K562 (cell line): ENCODE measurements around the gene CCDC85B. TPM values are rescaled to one million over a fixed set of nuclear protein-coding genes. Genes with fewer than 3 reads are reported as not detected.

ENCODE experiments used
- CREB1 ChIP-seq, 2 experiments: sonication (generic) in 1 of 2; formaldehyde crosslinking in 1 of 2; IDR thresholded peaks; 2 replicates each; pipeline versions ENCODE4 v1.6.1 to v1.8.0; 2012 to 2022; ENCODE audit warnings: inconsistent platforms in 1 of 2, mild to moderate bottlenecking in 1 of 2, missing genetic modification reagents in 1 of 2, moderate library complexity in 1 of 2
- DIDO1 ChIP-seq: fragments of 450-650 bp; IDR thresholded peaks from 2 replicates; pipeline ENCODE4 v1.6.1; 2016; ENCODE audit warnings: low read depth, missing biosample characterization, missing genetic modification characterization
- ETS2 ChIP-seq: IDR thresholded peaks from 2 replicates; pipeline ENCODE4 v1.6.1; 2016; ENCODE audit warnings: borderline replicate concordance, missing genetic modification characterization, mild to moderate bottlenecking, moderate library complexity, missing compliant biosample characterization; ENCODE audit not compliant: poor library complexity, severe bottlenecking
- FOXJ2 ChIP-seq: fragments of 200-800 bp; sonication (Bioruptor generic); IDR thresholded peaks from 2 replicates; pipeline ENCODE4 v1.6.1; 2016; ENCODE audit warnings: missing genetic modification characterization, missing compliant biosample characterization
- GABPB2 ChIP-seq: fragments of 250-450 bp; sonication (Bioruptor Pico); conservative IDR thresholded peaks from 2 replicates; pipeline ENCODE4 v1.5.1; 2021; ENCODE audit warnings: mild to moderate bottlenecking
- JUN ChIP-seq, 2 experiments: sonication (generic) in 1 of 2; formaldehyde crosslinking in 1 of 2; IDR thresholded peaks; 2 replicates each; pipeline versions ENCODE4 v1.6.1 to v1.8.0; 2012 to 2022; ENCODE audit warnings: borderline replicate concordance in 2 of 2, mild to moderate bottlenecking in 2 of 2, improper control_type of control experiment in 1 of 2, low read depth in 1 of 2, low read length in 1 of 2, missing genetic modification reagents in 1 of 2
- NR2F6 ChIP-seq: fragments of 450-650 bp; formaldehyde crosslinking; IDR thresholded peaks from 2 replicates; pipeline ENCODE4 v1.4.0; 2020; ENCODE audit warnings: mild to moderate bottlenecking
- POU5F1 ChIP-seq: fragments of 150-350 bp; IDR thresholded peaks from 2 replicates; pipeline ENCODE4 v1.6.1; 2014; ENCODE audit warnings: borderline replicate concordance, low read length, low read depth, mild to moderate bottlenecking; ENCODE audit not compliant: partially characterized antibody
- SETDB1 ChIP-seq: IDR thresholded peaks from one replicate; pipeline ENCODE4 v1.6.1; 2012; ENCODE audit warnings: low read length, control low read depth, inconsistent platforms
- SIX5 ChIP-seq, 2 experiments: IDR thresholded peaks; 2 replicates each; pipeline ENCODE4 v1.6.1; 2011; ENCODE audit warnings: low read length in 2 of 2, borderline replicate concordance in 1 of 2, low read depth in 1 of 2, mild to moderate bottlenecking in 1 of 2, moderate library complexity in 1 of 2; ENCODE audit not compliant: insufficient read depth in 1 of 2
- SMAD2 ChIP-seq: fragments of 150-350 bp; IDR thresholded peaks from 2 replicates; pipeline ENCODE4 v1.6.1; 2014; ENCODE audit warnings: low read depth, mild to moderate bottlenecking, low read length
- SRF ChIP-seq, 2 experiments: fragments of 250-450, 450-650 bp in 1 of 2; sonication (Bioruptor Pico) in 1 of 2; sonication (generic) in 1 of 2; formaldehyde crosslinking; IDR thresholded peaks; 2 replicates each; pipeline versions ENCODE4 v1.5.0 to v1.5.1; 2020 to 2022; ENCODE audit warnings: mild to moderate bottlenecking in 1 of 2, missing genetic modification reagents in 1 of 2
- polyA plus RNA-seq, 8 experiments: library from polyadenylated mRNA; depleted of rRNA in 4 of 8; stranded (reverse) in 5 of 8; unstranded in 3 of 8; fragments of >200 nt; fragmentation: Nextera tagmentation in 2 of 8; fragmentation: Illumina TruSeq in 1 of 8; extraction: Ambion mirVana in 2 of 8; extraction: Trizol in 1 of 8; gene quantifications; 2 replicates each; pipeline versions ENCODE4 v1.2.1 to v1.2.3, GENCODE V29; 2011 to 2014; ENCODE audit warnings: inconsistent platforms in 1 of 8, missing spikeins in 1 of 8
- total RNA-seq, 7 experiments: library from RNA; depleted of rRNA in 6 of 7; stranded (reverse); fragments of >200 nt in 6 of 7; fragmentation: Illumina TruSeq in 2 of 7; extraction: Trizol in 2 of 7; gene quantifications; 2 replicates each; pipeline versions ENCODE4 v1.2.1 to v1.2.3, GENCODE V29; 2011 to 2021; ENCODE audit warnings: low replicate concordance in 1 of 7
- TF ChIP-seq, protein P1 (sequence below): fragments of 200-800 bp; sonication (Bioruptor generic); IDR thresholded peaks from 2 replicates; pipeline ENCODE4 v1.6.1; 2016; ENCODE audit warnings: missing genetic modification characterization, missing compliant biosample characterization
- TF ChIP-seq, protein P2 (sequence below): sonication (generic); formaldehyde crosslinking; IDR thresholded peaks from 2 replicates; pipeline ENCODE4 v1.8.1; 2023; ENCODE audit warnings: mild to moderate bottlenecking, missing genetic modification reagents
- TF ChIP-seq, protein P3 (sequence below): sonication (generic); formaldehyde crosslinking; IDR thresholded peaks from 2 replicates; pipeline ENCODE4 v1.8.0; 2022; ENCODE audit warnings: mild to moderate bottlenecking, missing genetic modification reagents

Gene CCDC85B
- total and polyA plus RNA-seq, 9 of the 15 experiments (the other 6 are each of a cell fraction or from before 2014, with no cell fraction given), result 0.14 to 138 (median 6.2) TPM

DNA sequence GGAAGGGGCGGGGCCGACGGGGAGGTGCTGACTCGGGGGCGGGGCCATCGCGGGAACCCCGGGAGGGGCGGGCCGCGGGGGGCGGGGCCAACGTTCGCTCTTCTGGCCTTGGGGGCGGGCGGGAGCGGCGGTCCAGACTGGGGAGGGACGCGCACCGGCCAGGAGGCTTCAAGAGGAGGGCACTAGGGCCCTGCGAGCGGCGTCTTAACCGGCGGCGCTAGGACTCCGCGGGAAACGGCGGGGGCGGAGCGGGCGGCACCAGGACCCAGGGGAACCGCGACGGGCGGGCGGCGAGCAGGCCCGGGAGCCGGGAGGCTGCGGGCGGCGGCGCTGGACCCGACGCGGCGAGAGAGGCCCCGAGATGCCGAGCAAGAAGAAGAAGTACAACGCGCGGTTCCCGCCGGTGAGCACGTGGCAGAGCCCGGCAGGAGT lies 28.7 kb downstream of the CCDC85B start, which contains the start of gene DRAP1 (continued):
- peak; percentile 35 for TF ChIP-seq ETS2 (tag)
- peak; percentile 70; the same call in 1 of the 2 replicates for TF ChIP-seq JUN (IDR thresholded peaks at IDR 0.05; ENCODE audit: borderline replicate concordance, low read depth, low read length)
- TF ChIP-seq JUN (CRISPR knock-in tag; IDR thresholded peaks at IDR 0.05; ENCODE audit: borderline replicate concordance), result 0 out of 2 replicates have a peak, but pooled peaks have one; percentile 7
- TF ChIP-seq, protein P1, sequence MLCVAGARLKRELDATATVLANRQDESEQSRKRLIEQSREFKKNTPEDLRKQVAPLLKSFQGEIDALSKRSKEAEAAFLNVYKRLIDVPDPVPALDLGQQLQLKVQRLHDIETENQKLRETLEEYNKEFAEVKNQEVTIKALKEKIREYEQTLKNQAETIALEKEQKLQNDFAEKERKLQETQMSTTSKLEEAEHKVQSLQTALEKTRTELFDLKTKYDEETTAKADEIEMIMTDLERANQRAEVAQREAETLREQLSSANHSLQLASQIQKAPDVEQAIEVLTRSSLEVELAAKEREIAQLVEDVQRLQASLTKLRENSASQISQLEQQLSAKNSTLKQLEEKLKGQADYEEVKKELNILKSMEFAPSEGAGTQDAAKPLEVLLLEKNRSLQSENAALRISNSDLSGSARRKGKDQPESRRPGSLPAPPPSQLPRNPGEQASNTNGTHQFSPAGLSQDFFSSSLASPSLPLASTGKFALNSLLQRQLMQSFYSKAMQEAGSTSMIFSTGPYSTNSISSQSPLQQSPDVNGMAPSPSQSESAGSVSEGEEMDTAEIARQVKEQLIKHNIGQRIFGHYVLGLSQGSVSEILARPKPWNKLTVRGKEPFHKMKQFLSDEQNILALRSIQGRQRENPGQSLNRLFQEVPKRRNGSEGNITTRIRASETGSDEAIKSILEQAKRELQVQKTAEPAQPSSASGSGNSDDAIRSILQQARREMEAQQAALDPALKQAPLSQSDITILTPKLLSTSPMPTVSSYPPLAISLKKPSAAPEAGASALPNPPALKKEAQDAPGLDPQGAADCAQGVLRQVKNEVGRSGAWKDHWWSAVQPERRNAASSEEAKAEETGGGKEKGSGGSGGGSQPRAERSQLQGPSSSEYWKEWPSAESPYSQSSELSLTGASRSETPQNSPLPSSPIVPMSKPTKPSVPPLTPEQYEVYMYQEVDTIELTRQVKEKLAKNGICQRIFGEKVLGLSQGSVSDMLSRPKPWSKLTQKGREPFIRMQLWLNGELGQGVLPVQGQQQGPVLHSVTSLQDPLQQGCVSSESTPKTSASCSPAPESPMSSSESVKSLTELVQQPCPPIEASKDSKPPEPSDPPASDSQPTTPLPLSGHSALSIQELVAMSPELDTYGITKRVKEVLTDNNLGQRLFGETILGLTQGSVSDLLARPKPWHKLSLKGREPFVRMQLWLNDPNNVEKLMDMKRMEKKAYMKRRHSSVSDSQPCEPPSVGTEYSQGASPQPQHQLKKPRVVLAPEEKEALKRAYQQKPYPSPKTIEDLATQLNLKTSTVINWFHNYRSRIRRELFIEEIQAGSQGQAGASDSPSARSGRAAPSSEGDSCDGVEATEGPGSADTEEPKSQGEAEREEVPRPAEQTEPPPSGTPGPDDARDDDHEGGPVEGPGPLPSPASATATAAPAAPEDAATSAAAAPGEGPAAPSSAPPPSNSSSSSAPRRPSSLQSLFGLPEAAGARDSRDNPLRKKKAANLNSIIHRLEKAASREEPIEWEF, result no peak
- TF ChIP-seq, protein P2, sequence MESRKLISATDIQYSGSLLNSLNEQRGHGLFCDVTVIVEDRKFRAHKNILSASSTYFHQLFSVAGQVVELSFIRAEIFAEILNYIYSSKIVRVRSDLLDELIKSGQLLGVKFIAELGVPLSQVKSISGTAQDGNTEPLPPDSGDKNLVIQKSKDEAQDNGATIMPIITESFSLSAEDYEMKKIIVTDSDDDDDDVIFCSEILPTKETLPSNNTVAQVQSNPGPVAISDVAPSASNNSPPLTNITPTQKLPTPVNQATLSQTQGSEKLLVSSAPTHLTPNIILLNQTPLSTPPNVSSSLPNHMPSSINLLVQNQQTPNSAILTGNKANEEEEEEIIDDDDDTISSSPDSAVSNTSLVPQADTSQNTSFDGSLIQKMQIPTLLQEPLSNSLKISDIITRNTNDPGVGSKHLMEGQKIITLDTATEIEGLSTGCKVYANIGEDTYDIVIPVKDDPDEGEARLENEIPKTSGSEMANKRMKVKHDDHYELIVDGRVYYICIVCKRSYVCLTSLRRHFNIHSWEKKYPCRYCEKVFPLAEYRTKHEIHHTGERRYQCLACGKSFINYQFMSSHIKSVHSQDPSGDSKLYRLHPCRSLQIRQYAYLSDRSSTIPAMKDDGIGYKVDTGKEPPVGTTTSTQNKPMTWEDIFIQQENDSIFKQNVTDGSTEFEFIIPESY, result peak; percentile 90
- TF ChIP-seq SMAD2, result no peak
- TF ChIP-seq DIDO1, result no peak
- no peak for TF ChIP-seq GABPB2 (CRISPR knock-in tag)
- TF ChIP-seq NR2F6 (CRISPR knock-in tag), result no peak
- TF ChIP-seq, protein P3, sequence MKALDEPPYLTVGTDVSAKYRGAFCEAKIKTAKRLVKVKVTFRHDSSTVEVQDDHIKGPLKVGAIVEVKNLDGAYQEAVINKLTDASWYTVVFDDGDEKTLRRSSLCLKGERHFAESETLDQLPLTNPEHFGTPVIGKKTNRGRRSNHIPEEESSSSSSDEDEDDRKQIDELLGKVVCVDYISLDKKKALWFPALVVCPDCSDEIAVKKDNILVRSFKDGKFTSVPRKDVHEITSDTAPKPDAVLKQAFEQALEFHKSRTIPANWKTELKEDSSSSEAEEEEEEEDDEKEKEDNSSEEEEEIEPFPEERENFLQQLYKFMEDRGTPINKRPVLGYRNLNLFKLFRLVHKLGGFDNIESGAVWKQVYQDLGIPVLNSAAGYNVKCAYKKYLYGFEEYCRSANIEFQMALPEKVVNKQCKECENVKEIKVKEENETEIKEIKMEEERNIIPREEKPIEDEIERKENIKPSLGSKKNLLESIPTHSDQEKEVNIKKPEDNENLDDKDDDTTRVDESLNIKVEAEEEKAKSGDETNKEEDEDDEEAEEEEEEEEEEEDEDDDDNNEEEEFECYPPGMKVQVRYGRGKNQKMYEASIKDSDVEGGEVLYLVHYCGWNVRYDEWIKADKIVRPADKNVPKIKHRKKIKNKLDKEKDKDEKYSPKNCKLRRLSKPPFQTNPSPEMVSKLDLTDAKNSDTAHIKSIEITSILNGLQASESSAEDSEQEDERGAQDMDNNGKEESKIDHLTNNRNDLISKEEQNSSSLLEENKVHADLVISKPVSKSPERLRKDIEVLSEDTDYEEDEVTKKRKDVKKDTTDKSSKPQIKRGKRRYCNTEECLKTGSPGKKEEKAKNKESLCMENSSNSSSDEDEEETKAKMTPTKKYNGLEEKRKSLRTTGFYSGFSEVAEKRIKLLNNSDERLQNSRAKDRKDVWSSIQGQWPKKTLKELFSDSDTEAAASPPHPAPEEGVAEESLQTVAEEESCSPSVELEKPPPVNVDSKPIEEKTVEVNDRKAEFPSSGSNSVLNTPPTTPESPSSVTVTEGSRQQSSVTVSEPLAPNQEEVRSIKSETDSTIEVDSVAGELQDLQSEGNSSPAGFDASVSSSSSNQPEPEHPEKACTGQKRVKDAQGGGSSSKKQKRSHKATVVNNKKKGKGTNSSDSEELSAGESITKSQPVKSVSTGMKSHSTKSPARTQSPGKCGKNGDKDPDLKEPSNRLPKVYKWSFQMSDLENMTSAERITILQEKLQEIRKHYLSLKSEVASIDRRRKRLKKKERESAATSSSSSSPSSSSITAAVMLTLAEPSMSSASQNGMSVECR, result peak; percentile 82; the same call in 1 of the 2 replicates
- peak; percentile 76; the same call in 1 of the 2 replicates for TF ChIP-seq CREB1 (IDR thresholded peaks at IDR 0.05)
- TF ChIP-seq CREB1 (CRISPR knock-in tag; IDR thresholded peaks at IDR 0.05), result peak; percentile 89
- TF ChIP-seq SRF (CRISPR knock-in tag; IDR thresholded peaks at IDR 0.05), result peak in 1 of 2 experiments; percentile 71; a peak in 1 of 4 replicates
- TF ChIP-seq SETDB1, result no peak
- TF ChIP-seq SIX5 (IDR thresholded peaks at IDR 0.05; ENCODE audit: borderline replicate concordance in 1 of 2, insufficient read depth in 1 of 2, low read depth in 1 of 2, low read length in 2 of 2), result no peak
- no peak for TF ChIP-seq POU5F1
- peak; percentile 78 for TF ChIP-seq FOXJ2 (tag)
